DOHH2 (cell line): Measurements from ENCODE around the gene TBX3.

Experiments
- EZH2phosphoT487 ChIP-seq: fragments of 200-600 bp; sonication (generic); IDR thresholded peaks from 2 replicates; pipeline ENCODE4 v1.6.1; 2017; ENCODE audit warnings: borderline replicate concordance, mild to moderate bottlenecking, antibody characterized with exemption, low read length, moderate library complexity, mixed read lengths
- TF ChIP-seq, protein P1 (sequence below): fragments of 200-600 bp; sonication (generic); IDR thresholded peaks from one replicate; pipeline ENCODE4 v1.5.1; 2014; ENCODE audit warnings: antibody characterized with exemption, mild to moderate bottlenecking, low read depth, low read length; ENCODE audit not compliant: poor library complexity, severe bottlenecking

DNA sequence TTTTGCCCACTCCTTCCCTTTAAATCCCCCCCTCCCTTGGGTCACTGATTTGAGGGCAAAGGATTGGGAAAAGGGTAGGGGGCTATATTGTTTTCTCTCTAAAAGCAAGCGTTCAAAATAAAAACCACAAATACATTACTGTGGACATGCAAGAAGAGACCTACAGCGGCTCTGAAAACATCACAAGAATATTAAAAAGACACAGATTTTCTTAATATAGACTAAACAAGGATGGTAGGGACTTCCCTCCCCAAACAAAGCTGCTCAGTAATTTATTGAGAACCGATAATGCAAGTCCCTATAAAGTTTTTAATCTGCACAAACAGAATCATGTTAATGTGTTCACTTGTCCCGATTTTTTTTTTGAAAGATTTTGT is 12.9 kb downstream of the TBX3 start:
- TF ChIP-seq, protein P1, sequence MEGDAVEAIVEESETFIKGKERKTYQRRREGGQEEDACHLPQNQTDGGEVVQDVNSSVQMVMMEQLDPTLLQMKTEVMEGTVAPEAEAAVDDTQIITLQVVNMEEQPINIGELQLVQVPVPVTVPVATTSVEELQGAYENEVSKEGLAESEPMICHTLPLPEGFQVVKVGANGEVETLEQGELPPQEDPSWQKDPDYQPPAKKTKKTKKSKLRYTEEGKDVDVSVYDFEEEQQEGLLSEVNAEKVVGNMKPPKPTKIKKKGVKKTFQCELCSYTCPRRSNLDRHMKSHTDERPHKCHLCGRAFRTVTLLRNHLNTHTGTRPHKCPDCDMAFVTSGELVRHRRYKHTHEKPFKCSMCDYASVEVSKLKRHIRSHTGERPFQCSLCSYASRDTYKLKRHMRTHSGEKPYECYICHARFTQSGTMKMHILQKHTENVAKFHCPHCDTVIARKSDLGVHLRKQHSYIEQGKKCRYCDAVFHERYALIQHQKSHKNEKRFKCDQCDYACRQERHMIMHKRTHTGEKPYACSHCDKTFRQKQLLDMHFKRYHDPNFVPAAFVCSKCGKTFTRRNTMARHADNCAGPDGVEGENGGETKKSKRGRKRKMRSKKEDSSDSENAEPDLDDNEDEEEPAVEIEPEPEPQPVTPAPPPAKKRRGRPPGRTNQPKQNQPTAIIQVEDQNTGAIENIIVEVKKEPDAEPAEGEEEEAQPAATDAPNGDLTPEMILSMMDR: no peak
- no peak for TF ChIP-seq EZH2phosphoT487
